NCI-H146 treated with DMSO at 0.1 percent for 48 hours (cell line): Measurements from ENCODE around the gene PTGER1.
"Not testable (repeated sequence)": the region's sequence is repeated elsewhere in the genome, so short reads cannot be mapped to it uniquely, and the experiment has no call there.

Experiments used
- DNase-seq: peaks from one replicate; lab custom pipeline; 2025; ENCODE audit not compliant: unreplicated experiment; lab: John Stamatoyannopoulos, UW

PTGER1 gene

GRCh38 chr19:14475251-14476073 lies at the start of gene PTGER1:
PTGER1 (minus strand) TSS chr19:14475354; CDS start chr19:14474320, 1,034 bp downstream.
- peak; percentile 6 for DNase-seq

DNA sequence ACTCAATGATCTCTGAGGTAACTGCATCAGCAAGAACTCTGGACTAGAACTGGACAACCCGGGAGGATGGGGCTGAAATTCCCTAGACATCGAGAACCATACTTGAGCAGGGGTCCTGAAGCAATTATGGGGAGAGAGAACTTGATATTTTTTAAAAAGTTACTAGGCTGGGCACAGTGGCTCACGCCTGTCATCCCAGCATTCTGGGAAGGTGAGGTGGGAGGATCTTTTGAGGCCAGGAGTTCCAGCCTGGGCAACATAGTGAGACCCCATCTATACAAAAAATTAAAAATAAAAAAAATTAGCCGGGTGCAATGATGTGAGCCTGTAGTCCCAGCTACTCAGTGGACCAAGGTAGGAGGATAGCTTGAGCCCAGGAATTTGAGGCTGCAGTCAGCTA lies 45.4 kb upstream of the PTGER1 start:
- no peak for DNase-seq

- DNase-seq, result no peak
Observed at GRCh38 chr19:14519860-14520407, 44.8 kb upstream of the PTGER1 start.

DNA sequence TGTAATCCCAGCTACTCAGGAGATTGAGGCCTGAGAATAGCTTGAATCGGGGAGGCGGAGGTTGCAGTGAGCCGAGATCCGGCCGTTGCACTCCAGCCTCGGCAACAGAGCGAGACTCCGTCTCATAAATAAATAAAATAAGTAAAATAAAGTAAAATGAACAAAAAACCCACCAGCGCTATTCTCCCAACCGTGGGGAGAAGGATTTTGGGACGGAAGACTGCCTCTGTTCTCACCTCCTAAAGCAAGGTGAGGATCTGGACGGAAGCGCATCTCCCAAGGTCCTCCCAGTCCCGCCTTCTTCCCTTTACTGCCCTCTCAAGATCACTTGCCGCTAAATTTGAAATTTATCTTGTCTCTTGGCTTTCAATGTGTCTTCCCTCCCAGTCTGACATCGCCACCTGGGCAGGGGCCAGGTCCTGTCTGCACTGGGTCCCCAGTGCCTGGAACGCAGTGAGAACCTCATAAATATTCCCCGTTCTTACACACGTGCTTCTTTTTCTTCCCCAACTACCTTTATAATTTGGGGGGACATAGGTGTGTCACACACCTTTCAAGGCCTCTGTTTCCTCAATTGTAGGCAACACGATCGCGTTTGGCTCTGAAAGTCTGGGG lies 44.2 kb upstream of the PTGER1 start:
- DNase-seq, result no peak

GRCh38 chr19:14517840-14518505 lies 42.8 kb upstream of the PTGER1 start, which contains the start of gene DNAJB1:
DNAJB1 (minus strand) TSS chr19:14518397; CDS start chr19:14518349, 48 bp downstream.
- peak; percentile 14 for DNase-seq

GRCh38 chr19:14517446-14517839 lies 42.3 kb upstream of the PTGER1 start:
- DNase-seq, result no peak

DNA sequence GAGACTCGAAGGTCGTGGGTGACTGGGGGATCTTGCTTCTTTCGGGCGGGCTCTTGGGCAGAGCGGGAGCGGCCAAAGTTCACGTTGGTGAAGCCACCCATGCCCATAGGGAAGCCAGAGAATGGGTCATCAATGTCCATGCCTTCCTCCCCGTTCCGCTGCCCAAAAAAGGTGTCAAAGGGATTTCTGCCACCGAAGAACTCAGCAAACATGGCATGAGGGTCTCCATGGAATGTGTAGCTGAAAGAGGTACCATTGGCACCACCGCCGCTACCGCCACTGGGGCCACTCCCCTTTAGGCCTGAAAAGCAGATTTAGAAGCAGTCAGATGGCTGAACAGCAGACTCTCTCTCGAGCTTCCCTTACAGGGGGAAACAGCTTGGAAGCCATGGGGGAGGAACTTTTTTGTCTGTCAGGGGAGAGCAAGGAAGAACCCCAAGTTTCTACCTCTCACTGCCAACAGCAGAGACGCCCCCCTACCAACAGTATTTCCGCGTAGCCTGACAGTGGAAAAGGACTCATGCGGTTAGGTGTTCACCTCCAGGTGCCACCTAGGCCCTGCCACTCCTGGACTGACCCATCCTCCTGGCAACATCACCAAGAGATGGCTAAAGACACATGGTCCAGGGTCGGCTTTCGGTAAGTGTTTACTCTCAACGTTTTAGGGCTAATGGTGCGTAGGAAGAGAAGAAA lies 41.7 kb upstream of the PTGER1 start:
- no peak for DNase-seq

- no peak for DNase-seq
Observed at GRCh38 chr19:14516048-14516534, 40.9 kb upstream of the PTGER1 start.

- DNase-seq, result no peak
Observed at GRCh38 chr19:14515501-14516047, 40.4 kb upstream of the PTGER1 start.

GRCh38 chr19:14514215-14514863 lies 39.2 kb upstream of the PTGER1 start:
- no peak for DNase-seq

GRCh38 chr19:14512406-14512961 lies 37.3 kb upstream of the PTGER1 start:
- DNase-seq, result no peak

GRCh38 chr19:14511229-14511593 lies 36.1 kb upstream of the PTGER1 start:
- DNase-seq, result no peak

DNA sequence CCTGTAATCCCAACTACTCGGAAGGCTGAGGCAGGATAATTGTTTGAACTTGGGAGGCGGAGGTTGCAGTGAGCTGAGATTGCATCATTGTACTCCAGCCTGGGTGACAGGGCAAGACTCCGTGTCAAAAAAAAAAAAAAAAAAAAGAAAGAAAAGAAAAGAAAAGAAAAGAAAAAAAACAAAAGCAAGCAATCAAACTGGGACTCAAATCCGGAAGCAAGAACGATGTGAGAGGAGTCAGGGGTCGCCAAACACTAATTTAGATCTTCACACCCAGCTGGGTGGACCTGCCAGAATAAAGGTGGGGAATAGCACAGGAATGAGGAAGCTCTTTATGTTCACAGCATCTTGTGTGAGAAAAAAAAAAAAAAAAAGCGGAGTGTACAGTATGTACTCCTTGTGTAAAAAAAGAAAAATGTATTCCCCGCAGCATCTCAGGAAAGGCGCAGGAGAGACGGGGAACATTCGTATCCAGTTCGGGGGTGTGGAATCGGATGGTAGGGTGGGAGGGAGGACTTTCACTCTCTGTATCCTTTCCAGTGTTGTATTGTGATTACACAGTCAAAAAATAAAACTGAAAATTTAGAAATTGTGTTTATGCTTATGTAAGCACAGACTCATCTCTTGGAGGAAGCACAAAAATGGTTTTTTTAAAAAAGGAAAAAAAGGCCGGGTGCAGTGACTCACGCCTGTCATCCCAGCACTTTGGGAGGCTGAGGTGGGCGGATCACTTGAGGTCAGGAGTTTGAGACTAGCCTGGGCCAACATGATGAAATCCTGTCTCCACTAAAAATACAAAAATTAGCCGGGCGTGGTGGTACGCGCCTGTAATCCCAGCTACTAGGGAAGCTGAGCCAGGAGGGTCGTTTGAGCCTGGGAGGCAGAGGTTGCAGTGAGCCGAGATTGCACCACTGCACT lies 35.4 kb upstream of the PTGER1 start:
- no peak for DNase-seq

GRCh38 chr19:14507704-14508542 lies 32.8 kb upstream of the PTGER1 start:
- DNase-seq, result no peak

DNA sequence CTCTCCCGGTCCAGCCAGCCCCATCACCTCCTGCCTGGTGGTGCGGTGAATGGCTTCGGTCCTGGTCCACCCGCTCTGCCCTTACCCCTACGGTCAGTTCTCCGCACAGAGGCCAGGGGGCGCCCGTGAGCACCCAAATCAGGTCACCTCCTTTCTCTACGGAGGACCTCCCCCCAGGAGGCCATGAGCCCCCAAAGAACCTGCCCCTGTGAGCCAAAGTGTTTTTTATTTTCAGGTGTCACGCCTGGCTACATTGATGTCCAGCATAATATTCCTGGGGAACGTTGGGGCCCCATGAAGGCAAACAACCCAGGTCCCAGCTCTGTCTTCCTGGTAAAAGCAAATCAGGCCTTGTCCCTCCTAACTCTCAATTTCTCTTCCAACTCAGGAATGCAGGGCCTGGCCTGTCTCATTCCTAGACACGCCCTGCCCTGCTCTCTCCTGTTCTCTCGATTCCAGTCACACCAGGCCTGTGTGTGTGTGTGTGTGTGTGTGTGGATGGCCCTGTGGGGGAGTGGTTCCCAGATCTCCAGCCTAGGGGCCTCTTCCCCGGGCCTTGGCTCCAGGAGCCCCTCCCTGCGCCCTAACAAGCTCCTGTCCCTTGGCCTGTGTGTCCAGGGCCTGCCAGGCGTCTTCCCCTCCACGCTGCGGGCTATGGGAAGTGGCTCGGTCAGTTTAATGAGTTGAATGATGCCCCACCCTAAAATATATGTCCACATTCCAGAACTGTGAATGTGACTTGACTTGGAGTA lies 30.5 kb upstream of the PTGER1 start:
- no peak for DNase-seq

DNA sequence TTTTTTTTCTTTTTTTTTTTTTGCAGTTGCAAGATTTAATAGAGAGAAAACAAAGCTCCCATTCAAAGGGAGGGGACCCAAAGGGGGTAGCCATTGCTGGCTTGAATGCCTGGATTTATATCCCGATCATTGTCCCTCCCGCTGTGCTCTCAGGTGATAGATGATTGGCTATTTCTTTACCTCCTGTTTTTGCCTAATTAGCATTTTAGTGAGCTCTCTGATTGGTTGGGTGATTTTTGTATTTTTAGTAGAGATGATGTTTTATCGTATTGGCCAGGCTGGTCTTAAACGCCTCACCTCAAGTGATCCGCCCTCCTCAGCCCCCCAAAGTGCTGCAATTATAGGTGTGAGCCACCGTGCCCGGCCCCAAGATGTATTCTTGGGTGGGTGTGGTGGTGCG lies 29.4 kb upstream of the PTGER1 start:
- DNase-seq, result not testable (repeated sequence)

GRCh38 chr19:14503285-14503684 lies 28.1 kb upstream of the PTGER1 start:
- DNase-seq, result no peak
